ENCODE data around the gene ENOX1. TPM values are rescaled to one million over a fixed set of nuclear protein-coding genes. Genes with fewer than 3 reads are reported as not detected.

The ENOX1 gene
- total and polyA plus RNA-seq, 4 experiments from 2014 or later = not detected

GRCh38 chr13:43482026-43482425 is 304.7 kb downstream of the ENOX1 start:
- Histone ChIP-seq H3K27me3 (ENCODE audit: insufficient read depth, low read length) (no peaks in the 10 kb centered on the region), H3K36me3 (ENCODE audit: insufficient read depth, low read length) (no peaks in the 10 kb centered on the region), H3K4me3 (ENCODE audit: low read length in 2 of 2) (no peak overlapping the region), H3K9me3 (ENCODE audit: control insufficient read depth in 1 of 2, low read length in 2 of 2) (no peaks in the 10 kb centered on the region), H3K27ac (ENCODE audit: low read depth, low read length) (no peak overlapping the region), H3K4me1 (ENCODE audit: insufficient read depth, low read length) (no peaks in the 10 kb centered on the region)
- ChIA-PET CTCF (ENCODE audit: partially characterized antibody) (no interaction called here), POLR2A (ENCODE audit: partially characterized antibody) (no interaction called here)
- Mint-ChIP-seq H3K27ac (no peak overlapping the region), H3K4me1 (peaks cover 6 to 11% (median 7%) of the 10 kb centered on the region in 4 donors), H3K4me3 (no peak overlapping the region), H3K27me3 (no peaks in the 10 kb centered on the region), H3K36me3 (no peaks in the 10 kb centered on the region), H3K9me3 (no peaks in the 10 kb centered on the region)
- no peak for DNase-seq
- intact Hi-C loops (cut with micrococcal nuclease) = no loop called here

DNA sequence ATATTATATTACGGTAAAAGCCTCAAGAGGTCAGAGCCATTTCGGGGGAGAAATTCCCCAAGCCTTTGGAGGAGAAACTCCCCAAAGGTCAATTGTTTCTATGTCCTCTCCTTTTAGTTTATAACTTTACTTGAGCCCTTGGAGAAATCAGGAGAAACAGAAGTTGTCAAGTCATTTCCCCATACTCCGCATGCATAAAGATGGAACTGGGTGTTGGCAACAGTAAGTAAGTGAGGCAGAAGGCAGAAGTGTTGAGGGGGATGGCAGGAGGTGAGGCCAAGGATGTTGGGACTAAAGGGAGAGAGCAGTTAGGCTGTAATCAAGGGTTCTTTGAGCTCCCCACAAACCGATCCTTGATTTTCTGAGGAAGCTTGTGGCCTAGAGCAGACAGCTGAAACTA is 307.9 kb downstream of the ENOX1 start:
- Mint-ChIP-seq H3K27ac (no peak overlapping the region), H3K27me3 (peaks cover 0 to 2% of the 10 kb centered on the region in 2 donors), H3K4me3 (no peak overlapping the region), H3K36me3 (no peaks in the 10 kb centered on the region), H3K4me1 (no peaks in the 10 kb centered on the region), H3K9me3 (no peaks in the 10 kb centered on the region)
- Histone ChIP-seq H3K9me3 (ENCODE audit: control insufficient read depth in 1 of 2, low read length in 2 of 2) (no peaks in the 10 kb centered on the region), H3K36me3 (ENCODE audit: insufficient read depth, low read length) (no peaks in the 10 kb centered on the region), H3K27me3 (ENCODE audit: insufficient read depth, low read length) (no peaks in the 10 kb centered on the region), H3K4me1 (ENCODE audit: insufficient read depth, low read length) (no peaks in the 10 kb centered on the region), H3K4me3 (ENCODE audit: low read length in 2 of 2) (no peak overlapping the region), H3K27ac (ENCODE audit: low read depth, low read length) (no peak overlapping the region)
- intact Hi-C loops (cut with micrococcal nuclease) = no loop called here
- ChIA-PET CTCF (ENCODE audit: partially characterized antibody) (no interaction called here), POLR2A (ENCODE audit: partially characterized antibody) (no interaction called here)
- no peak for DNase-seq

- no peaks in the 10 kb centered on the region for H3K4me1 ChIP-seq (ENCODE audit: insufficient read depth, low read length)
- peaks cover 0 to 2% of the 10 kb centered on the region in 2 donors for H3K27me3 Mint-ChIP-seq
- CTCF ChIA-PET (ENCODE audit: partially characterized antibody) = no interaction called here
- intact Hi-C loops (cut with micrococcal nuclease) = no loop called here
- H3K36me3 ChIP-seq (ENCODE audit: insufficient read depth, low read length) = no peaks in the 10 kb centered on the region
- H3K9me3 ChIP-seq (ENCODE audit: control insufficient read depth in 1 of 2, low read length in 2 of 2) = no peaks in the 10 kb centered on the region
- H3K4me3 ChIP-seq (ENCODE audit: low read length in 2 of 2) = no peak overlapping the region
- no peak for DNase-seq
- no peak overlapping the region for H3K27ac Mint-ChIP-seq
- POLR2A ChIA-PET (ENCODE audit: partially characterized antibody) = no interaction called here
- no peaks in the 10 kb centered on the region for H3K36me3 Mint-ChIP-seq
- H3K9me3 Mint-ChIP-seq = no peaks in the 10 kb centered on the region
- no peaks in the 10 kb centered on the region for H3K27me3 ChIP-seq (ENCODE audit: insufficient read depth, low read length)
- H3K4me1 Mint-ChIP-seq = no peaks in the 10 kb centered on the region
- H3K4me3 Mint-ChIP-seq = no peak overlapping the region
- H3K27ac ChIP-seq (ENCODE audit: low read depth, low read length) = no peak overlapping the region
Measured at GRCh38 chr13:43478211-43478610, 308.6 kb downstream of the ENOX1 start.

GRCh38 chr13:43475140-43475539 is 311.6 kb downstream of the ENOX1 start:
- no peaks in the 10 kb centered on the region for H3K27me3 ChIP-seq (ENCODE audit: insufficient read depth, low read length)
- Mint-ChIP-seq H3K9me3 (no peaks in the 10 kb centered on the region), H3K27me3 (peaks cover 0 to 3% of the 10 kb centered on the region in 2 donors), H3K4me1 (no peaks in the 10 kb centered on the region), H3K4me3 (no peak overlapping the region), H3K27ac (no peak overlapping the region), H3K36me3 (no peaks in the 10 kb centered on the region)
- H3K36me3 ChIP-seq (ENCODE audit: insufficient read depth, low read length) = no peaks in the 10 kb centered on the region
- CTCF ChIA-PET (ENCODE audit: partially characterized antibody) = no interaction called here
- H3K9me3 ChIP-seq (ENCODE audit: control insufficient read depth in 1 of 2, low read length in 2 of 2) = no peaks in the 10 kb centered on the region
- intact Hi-C loops (cut with micrococcal nuclease) = no loop called here
- POLR2A ChIA-PET (ENCODE audit: partially characterized antibody) = no interaction called here
- H3K27ac ChIP-seq (ENCODE audit: low read depth, low read length) = no peak overlapping the region
- no peaks in the 10 kb centered on the region for H3K4me1 ChIP-seq (ENCODE audit: insufficient read depth, low read length)
- no peak overlapping the region for H3K4me3 ChIP-seq (ENCODE audit: low read length in 2 of 2)
- DNase-seq = no peak

DNA sequence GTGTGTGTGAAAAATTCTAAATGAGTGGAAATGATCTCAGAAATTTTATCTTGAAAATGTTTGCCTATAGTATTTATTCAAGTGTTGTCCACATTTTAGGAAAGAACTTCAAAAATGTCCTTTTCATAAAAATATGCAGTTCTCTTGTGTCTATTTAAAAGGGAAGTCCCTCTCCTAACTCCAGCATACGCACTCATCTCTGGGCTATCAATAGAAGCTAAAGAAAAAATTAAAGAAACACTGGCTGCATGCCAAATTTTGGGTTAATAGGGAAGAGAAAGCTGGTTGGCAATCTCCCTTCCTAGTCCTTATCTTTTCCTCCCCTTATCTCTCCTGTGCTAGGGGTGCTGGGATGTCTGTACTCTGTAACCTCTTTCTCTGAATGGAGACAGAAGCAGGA is 313.3 kb downstream of the ENOX1 start:
- intact Hi-C loops (cut with micrococcal nuclease) = no loop called here
- Histone ChIP-seq H3K36me3 (ENCODE audit: insufficient read depth, low read length) (no peaks in the 10 kb centered on the region), H3K4me3 (ENCODE audit: low read length in 2 of 2) (no peak overlapping the region), H3K4me1 (ENCODE audit: insufficient read depth, low read length) (no peaks in the 10 kb centered on the region), H3K9me3 (ENCODE audit: control insufficient read depth in 1 of 2, low read length in 2 of 2) (no peaks in the 10 kb centered on the region), H3K27me3 (ENCODE audit: insufficient read depth, low read length) (no peaks in the 10 kb centered on the region), H3K27ac (ENCODE audit: low read depth, low read length) (no peak overlapping the region)
- Mint-ChIP-seq H3K27ac (no peak overlapping the region), H3K36me3 (no peaks in the 10 kb centered on the region), H3K4me3 (no peak overlapping the region), H3K4me1 (no peaks in the 10 kb centered on the region), H3K9me3 (no peaks in the 10 kb centered on the region), H3K27me3 (peaks cover 0 to 4% of the 10 kb centered on the region in 2 donors)
- DNase-seq = no peak
- CTCF ChIA-PET (ENCODE audit: partially characterized antibody) = no interaction called here
- POLR2A ChIA-PET (ENCODE audit: partially characterized antibody) = no interaction called here

DNA sequence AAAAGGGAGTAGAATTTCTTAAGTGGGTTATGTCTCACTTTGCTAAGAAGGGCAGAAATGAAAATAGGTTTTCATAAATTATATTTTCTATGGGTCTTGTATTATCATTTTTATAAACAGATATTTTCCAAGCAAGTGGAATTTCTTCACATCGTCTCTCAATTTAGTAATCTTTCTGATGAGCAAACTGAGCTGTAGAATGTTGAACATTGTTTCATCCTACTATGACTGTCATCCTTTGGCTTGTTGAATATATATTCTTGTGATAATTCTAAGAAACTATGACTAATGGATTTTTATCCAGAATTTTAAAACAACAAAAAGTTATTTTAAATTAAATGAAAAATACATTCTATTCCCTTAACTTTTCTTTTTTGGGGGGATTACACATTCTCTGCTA is 313.8 kb downstream of the ENOX1 start:
- H3K27ac Mint-ChIP-seq = no peak overlapping the region
- ChIA-PET POLR2A (ENCODE audit: partially characterized antibody) (no interaction called here), CTCF (ENCODE audit: partially characterized antibody) (no interaction called here)
- Histone ChIP-seq H3K27ac (ENCODE audit: low read depth, low read length) (no peak overlapping the region), H3K4me1 (ENCODE audit: insufficient read depth, low read length) (no peaks in the 10 kb centered on the region), H3K4me3 (ENCODE audit: low read length in 2 of 2) (no peak overlapping the region), H3K36me3 (ENCODE audit: insufficient read depth, low read length) (no peaks in the 10 kb centered on the region), H3K9me3 (ENCODE audit: control insufficient read depth in 1 of 2, low read length in 2 of 2) (no peaks in the 10 kb centered on the region), H3K27me3 (ENCODE audit: insufficient read depth, low read length) (no peaks in the 10 kb centered on the region)
- H3K4me1 Mint-ChIP-seq = no peaks in the 10 kb centered on the region
- DNase-seq = no peak
- no peaks in the 10 kb centered on the region for H3K36me3 Mint-ChIP-seq
- H3K27me3 Mint-ChIP-seq = peaks cover 0 to 4% of the 10 kb centered on the region in 2 donors
- H3K4me3 Mint-ChIP-seq = no peak overlapping the region
- intact Hi-C loops (cut with micrococcal nuclease) = no loop called here
- no peaks in the 10 kb centered on the region for H3K9me3 Mint-ChIP-seq

- ChIA-PET POLR2A (ENCODE audit: partially characterized antibody) (no interaction called here), CTCF (ENCODE audit: partially characterized antibody) (no interaction called here)
- no peaks in the 10 kb centered on the region for H3K36me3 Mint-ChIP-seq
- Histone ChIP-seq H3K27ac (ENCODE audit: low read depth, low read length) (no peak overlapping the region), H3K4me1 (ENCODE audit: insufficient read depth, low read length) (no peaks in the 10 kb centered on the region), H3K27me3 (ENCODE audit: insufficient read depth, low read length) (no peaks in the 10 kb centered on the region), H3K4me3 (ENCODE audit: low read length in 2 of 2) (no peak overlapping the region), H3K9me3 (ENCODE audit: control insufficient read depth in 1 of 2, low read length in 2 of 2) (no peaks in the 10 kb centered on the region), H3K36me3 (ENCODE audit: insufficient read depth, low read length) (no peaks in the 10 kb centered on the region)
- no peak for DNase-seq
- H3K27me3 Mint-ChIP-seq = peaks cover 0 to 4% of the 10 kb centered on the region in 2 donors
- no peaks in the 10 kb centered on the region for H3K9me3 Mint-ChIP-seq
- H3K4me1 Mint-ChIP-seq = no peaks in the 10 kb centered on the region
- intact Hi-C loops (cut with micrococcal nuclease) = no loop called here
- H3K4me3 Mint-ChIP-seq = no peak overlapping the region
- H3K27ac Mint-ChIP-seq = no peak overlapping the region
Measured at GRCh38 chr13:43472339-43472738, 314.4 kb downstream of the ENOX1 start.

- no peaks in the 10 kb centered on the region for H3K36me3 Mint-ChIP-seq
- Histone ChIP-seq H3K36me3 (ENCODE audit: insufficient read depth, low read length) (no peaks in the 10 kb centered on the region), H3K4me3 (ENCODE audit: low read length in 2 of 2) (no peak overlapping the region), H3K27me3 (ENCODE audit: insufficient read depth, low read length) (no peaks in the 10 kb centered on the region), H3K9me3 (ENCODE audit: control insufficient read depth in 1 of 2, low read length in 2 of 2) (no peaks in the 10 kb centered on the region), H3K27ac (ENCODE audit: low read depth, low read length) (no peak overlapping the region), H3K4me1 (ENCODE audit: insufficient read depth, low read length) (no peaks in the 10 kb centered on the region)
- DNase-seq = no peak
- peaks cover 1 to 4% of the 10 kb centered on the region in 2 donors for H3K27me3 Mint-ChIP-seq
- ChIA-PET CTCF (ENCODE audit: partially characterized antibody) (no interaction called here), POLR2A (ENCODE audit: partially characterized antibody) (no interaction called here)
- no peaks in the 10 kb centered on the region for H3K4me1 Mint-ChIP-seq
- intact Hi-C loops (cut with micrococcal nuclease) = no loop called here
- H3K27ac Mint-ChIP-seq = no peak overlapping the region
- H3K9me3 Mint-ChIP-seq = no peaks in the 10 kb centered on the region
- no peak overlapping the region for H3K4me3 Mint-ChIP-seq
Measured at GRCh38 chr13:43470610-43471009, 316.2 kb downstream of the ENOX1 start.

Data from CD4-positive, alpha-beta memory T cell (primary cell).